GM18519 (cell line): ENCODE data around the gene STAT5A.
"Not testable (repeated sequence)": the region's sequence is repeated elsewhere in the genome, so short reads cannot be mapped to it uniquely, and the experiment has no call there.

Experiments
- ATAC-seq: cut with Tn5 transposase; IDR thresholded peaks from one replicate; pipeline ENCODE4 v1.9.1; 2021; ENCODE audit warnings: mild to moderate bottlenecking, moderate library complexity; ENCODE audit not compliant: unreplicated experiment, low FRiP score

STAT5A gene

DNA sequence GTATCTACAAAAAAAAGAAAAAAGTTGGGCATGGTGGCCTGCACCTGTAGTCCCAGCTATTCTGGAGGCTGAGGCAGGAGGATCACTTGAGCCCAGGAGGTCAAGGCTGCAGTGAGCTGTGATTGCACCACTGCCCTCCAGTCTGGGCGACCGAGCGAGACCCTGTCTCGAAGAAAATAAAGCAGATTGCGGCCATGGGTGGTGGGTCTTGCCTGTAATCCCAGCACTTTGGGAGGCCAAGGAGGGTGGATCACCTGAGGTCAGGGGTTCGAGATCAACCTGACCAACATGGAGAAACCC, 16.7 kb downstream of the STAT5A start:
- ATAC-seq = not testable (repeated sequence)

DNA sequence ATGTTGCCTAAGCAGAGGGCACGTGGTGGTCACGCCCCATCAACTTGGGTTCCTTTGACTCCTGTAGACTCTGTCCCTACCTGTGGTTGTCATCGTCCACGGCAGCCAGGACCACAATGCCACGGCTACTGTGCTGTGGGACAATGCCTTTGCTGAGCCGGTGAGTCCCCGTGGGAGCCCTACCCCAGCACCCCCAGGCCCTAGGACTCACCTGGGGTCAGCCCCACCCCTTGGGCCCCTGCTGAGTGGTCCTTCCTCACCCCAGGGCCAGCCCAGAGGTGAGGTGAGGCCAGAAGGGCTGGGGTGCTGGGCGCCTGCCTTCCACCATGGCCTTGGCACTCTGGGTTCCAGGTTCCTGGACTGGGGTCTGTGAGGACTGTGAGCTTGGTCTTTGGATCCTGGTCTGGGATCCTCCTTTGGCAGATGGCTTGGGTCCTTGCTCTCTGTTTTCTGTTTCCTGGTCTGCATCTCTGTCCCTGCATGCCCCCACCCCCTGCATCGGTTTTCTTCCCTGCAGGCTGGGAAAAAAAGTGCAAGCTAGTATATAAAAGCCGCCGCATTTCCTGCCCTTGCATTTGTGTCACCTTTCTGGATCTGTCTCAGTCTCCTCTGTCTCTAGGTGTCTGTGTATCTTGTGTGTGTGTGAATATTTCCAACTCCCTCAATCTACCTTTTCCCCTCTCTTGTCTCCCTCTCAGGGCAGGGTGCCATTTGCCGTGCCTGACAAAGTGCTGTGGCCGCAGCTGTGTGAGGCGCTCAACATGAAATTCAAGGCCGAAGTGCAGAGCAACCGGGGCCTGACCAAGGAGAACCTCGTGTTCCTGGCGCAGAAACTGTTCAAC, 17.5 kb downstream of the STAT5A start:
- no peak for ATAC-seq

DNA sequence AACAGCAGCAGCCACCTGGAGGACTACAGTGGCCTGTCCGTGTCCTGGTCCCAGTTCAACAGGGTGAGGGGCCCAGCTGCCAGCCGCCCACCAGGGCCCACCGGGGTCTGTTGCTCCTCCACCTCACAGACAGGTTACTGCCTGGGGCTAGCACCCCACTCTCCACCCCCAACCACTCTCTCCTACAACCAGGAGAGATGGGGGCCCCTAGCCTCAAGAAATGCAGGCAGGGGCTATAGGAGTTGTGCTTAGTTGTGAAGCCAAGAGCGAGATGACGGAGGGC, 18.0 kb downstream of the STAT5A start:
- ATAC-seq = no peak

DNA sequence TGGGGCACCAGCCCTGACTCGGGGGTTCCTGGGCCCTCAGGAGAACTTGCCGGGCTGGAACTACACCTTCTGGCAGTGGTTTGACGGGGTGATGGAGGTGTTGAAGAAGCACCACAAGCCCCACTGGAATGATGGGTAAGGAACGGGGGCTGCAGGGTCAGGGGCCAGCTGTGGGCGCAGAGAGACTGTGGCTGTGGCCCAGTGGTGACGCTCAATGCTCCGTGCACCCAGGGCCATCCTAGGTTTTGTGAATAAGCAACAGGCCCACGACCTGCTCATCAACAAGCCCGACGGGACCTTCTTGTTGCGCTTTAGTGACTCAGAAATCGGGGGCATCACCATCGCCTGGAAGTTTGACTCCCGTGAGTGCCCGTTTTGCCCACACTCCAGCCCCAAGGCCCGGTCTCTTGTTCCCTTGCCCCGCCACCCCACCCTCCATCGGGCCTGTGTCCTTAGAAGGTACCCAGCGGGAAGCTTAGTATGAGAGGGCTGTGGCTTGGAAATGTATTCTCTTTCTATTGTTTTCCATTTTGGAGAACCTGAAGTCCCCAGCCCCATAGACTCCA, 19.1 kb downstream of the STAT5A start:
- ATAC-seq = no peak

DNA sequence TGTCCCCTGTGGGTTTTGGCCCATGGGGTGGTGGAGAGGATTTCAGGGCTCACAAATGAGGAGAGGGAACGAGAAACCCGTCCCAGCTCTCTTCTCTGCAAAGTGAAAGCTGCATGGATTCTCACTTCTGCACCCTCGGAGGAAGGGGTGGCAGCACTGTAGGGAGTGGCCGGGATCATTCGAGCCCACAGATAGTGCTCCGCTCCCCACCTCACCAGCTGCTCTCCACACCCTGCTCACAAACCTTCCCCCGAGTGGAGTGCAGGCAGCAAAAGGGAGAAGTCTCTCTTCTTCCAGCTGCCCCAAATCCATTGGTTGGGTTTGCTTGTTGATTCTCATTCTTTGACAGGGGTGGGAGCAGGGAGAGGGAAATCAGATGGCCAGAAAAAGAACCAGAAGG, 20.1 kb downstream of the STAT5A start:
- no peak for ATAC-seq

DNA sequence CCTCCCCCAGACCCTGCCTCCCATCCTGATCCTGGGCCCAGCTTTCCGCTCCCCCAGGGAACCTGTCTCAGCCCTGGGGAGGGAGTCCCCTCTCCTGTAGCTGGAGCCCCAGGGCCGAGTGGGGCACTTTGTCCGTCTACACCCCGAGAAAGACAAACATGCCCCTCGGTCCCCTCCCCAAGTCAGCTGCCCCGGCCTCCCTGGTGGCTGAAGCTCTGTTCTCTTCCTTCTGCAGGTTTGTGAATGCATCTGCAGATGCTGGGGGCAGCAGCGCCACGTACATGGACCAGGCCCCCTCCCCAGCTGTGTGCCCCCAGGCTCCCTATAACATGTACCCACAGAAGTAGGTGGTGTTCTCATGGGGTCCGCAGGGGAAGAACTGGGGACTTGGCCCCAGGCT, 20.8 kb downstream of the STAT5A start:
- ATAC-seq = no peak

DNA sequence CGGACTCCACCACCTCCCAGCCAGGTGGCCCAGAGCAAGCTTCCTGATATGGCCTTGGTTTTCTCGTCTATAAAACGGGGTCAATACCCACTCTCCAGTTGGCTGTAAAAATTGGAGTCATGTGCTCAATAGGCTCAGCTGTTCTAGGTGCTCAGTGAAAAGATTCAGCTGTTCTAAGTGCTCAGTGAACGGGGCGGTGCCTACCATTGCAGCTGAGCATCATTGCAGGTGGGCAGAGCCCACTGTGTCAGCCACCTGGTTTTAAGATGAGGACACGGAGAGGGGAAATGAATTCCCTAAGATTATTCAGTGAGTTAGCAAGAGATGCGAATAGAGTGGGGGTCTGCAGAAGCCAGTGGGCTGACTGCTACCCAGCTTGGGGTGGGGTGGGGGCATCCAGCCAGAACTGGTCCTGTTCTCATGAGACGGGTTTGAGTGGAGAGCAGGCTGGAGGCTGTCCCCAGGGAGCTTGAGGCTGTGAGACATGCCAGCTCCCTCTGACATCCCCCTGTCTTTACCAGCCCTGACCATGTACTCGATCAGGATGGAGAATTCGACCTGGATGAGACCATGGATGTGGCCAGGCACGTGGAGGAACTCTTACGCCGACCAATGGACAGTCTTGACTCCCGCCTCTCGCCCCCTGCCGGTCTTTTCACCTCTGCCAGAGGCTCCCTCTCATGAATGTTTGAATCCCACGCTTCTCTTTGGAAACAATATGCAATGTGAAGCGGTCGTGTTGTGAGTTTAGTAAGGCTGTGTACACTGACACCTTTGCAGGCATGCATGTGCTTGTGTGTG, 21.9 kb downstream of the STAT5A start:
- ATAC-seq = no peak

DNA sequence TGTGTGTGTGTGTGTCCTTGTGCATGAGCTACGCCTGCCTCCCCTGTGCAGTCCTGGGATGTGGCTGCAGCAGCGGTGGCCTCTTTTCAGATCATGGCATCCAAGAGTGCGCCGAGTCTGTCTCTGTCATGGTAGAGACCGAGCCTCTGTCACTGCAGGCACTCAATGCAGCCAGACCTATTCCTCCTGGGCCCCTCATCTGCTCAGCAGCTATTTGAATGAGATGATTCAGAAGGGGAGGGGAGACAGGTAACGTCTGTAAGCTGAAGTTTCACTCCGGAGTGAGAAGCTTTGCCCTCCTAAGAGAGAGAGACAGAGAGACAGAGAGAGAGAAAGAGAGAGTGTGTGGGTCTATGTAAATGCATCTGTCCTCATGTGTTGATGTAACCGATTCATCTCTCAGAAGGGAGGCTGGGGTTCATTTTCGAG, 22.5 kb downstream of the STAT5A start:
- ATAC-seq = no peak

DNA sequence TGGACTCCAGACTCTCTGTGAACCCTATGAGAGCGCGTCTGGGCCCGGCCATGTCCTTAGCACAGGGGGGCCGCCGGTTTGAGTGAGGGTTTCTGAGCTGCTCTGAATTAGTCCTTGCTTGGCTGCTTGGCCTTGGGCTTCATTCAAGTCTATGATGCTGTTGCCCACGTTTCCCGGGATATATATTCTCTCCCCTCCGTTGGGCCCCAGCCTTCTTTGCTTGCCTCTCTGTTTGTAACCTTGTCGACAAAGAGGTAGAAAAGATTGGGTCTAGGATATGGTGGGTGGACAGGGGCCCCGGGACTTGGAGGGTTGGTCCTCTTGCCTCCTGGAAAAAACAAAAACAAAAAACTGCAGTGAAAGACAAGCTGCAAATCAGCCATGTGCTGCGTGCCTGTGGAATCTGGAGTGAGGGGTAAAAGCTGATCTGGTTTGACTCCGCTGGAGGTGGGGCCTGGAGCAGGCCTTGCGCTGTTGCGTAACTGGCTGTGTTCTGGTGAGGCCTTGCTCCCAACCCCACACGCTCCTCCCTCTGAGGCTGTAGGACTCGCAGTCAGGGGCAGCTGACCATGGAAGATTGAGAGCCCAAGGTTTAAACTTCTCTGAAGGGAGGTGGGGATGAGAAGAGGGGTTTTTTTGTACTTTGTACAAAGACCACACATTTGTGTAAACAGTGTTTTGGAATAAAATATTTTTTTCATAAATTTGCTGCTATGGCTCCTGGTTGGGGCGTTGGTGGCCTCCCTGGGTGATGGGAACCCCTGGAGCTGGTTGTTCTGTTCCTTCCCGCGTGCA, 23.1 kb downstream of the STAT5A start:
- no peak for ATAC-seq

DNA sequence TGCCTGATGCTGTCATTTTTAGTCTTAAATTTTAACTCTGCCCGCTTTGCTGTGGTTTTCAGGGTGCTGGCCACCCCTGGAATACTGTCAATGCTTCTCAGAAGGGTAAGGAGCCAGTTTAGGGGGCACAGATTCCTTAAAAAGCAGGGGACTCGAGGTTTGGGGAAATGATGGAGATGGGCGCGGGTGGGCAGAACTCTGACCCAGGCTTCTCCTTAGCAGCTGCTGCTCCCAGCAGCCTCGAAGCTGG, 23.7 kb downstream of the STAT5A start:
- no peak for ATAC-seq

DNA sequence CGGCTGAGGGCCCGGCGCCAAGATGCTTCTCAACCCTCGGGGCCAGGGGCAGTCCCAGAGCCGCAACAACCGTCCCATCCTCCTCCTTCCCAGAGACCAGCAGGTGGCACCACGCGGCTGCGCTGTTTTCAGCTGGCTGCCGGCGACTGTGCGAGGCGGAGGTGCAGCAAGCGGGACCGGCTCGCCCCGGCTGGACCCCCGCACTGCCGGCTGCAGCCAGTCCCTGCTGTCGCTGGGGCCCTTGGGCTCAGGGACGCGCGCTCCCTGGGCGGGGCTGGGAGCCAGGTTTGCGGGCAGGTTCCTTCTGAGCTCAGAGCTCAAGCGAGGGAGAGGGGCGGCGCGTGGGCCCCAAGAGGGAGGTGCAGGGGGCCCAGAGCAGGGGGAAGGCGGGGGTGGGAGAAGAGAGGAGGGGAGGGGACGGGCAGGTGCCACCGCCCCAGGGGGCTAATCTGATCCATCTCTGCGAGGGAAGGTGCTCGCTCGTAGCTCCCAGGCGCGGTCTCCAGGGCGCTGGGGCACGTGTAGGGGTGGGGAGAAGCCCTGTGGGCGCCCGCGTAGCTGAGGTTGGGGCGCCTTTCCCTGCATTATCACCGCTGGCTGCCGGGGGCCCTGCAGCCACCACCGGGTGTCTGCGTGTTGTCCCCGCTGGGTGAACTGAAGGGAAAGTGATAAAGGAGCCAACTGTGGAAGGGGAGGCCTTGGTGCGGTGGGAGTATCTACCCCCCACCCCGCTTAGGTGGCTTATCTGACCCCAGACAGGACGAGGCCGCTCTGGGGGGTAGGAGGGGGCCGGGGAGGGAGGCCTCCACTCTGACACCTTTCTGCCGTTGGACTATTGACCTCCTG, 24.2 kb downstream of the STAT5A start:
- ATAC-seq = no peak

DNA sequence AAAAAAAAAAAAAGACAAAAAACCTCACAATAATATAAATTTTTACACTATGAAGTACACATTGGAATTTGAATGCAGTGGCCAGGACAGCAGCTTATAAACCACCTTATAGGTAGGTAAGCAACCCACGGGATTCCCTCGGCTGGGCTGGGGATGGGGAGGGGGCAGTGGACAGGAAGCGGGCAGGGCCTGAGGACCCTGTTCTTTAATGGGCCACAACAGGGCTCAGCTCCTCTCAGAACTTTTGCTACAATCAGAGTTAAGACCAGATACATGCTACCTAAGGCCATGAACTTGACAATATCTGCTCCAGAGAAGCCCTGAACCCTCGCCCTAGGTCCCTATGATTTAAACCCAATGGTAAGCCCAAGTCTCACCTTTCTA, 25.1 kb downstream of the STAT5A start:
- ATAC-seq = no peak

DNA sequence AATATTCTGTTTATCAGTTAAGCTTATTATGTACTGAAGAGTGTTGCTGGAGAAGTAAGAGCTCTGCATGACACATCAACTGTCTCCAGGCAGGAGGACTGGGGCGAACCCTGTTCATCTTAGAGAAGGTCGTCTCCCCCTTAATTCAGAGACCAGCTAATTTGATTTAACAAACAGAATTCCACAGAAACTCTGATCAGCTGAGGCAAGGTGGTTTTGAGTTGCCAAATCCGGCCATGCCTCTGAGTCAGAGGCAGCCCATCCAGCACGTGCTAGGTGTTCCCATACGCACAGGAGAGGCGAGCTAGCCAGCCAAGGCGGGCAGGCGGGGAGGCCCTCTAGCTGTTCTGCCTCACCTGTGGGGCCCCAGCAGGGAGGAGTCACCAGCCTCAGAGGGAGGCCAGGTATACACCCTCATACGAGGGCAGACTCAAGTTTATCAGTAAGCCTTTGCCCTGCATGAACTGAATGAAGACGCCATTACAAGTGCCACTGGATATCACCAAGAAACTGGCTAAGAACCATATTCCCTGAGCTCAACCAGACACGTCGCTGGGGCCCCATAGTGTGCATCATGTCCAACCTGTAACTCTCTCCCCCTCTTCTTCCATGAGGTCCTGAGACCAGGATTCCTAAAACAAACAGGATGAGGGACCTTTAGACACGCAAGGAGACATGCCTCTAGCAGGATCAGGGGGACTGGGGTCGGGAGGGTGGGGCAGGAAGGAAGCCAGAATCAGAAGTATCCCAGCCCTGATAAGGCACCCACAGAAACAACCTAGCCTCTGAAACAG, 25.7 kb downstream of the STAT5A start:
- ATAC-seq = no peak

DNA sequence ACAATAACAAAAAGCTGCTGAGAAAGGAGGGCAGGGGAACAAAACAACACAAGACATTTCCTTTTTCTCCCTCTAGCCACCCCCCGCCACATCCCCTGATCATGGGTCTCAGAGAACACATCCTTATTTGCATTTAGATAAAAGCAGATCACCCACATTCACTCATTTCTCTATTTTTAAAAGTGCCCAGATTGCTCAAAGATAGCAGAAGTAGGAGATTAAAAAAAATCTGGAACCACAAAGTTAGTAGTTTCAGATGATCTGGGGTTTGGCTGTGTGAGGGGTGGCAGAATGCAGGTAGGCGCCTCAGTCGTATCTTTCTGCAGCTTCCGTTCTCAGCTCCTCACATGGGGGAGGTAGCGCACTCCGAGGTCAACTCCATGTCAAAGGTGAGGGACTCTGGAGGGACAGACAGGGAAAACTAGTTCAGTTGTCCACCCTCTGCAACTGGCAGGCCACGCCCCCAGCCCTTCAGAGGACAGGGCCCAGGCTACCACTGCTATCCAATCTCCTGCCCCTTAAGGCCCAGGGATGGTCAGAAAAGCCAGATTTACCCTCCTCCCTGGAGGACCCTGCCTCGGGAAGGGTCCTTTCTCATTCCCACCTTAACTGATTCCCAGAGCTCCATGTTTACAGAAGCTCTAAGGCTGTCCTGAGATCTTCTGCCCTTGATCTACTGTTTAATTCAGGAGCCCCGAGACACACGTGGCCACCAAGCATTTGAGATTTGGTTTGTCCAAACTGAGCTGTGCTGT, 27.3 kb downstream of the STAT5A start:
- no peak for ATAC-seq

DNA sequence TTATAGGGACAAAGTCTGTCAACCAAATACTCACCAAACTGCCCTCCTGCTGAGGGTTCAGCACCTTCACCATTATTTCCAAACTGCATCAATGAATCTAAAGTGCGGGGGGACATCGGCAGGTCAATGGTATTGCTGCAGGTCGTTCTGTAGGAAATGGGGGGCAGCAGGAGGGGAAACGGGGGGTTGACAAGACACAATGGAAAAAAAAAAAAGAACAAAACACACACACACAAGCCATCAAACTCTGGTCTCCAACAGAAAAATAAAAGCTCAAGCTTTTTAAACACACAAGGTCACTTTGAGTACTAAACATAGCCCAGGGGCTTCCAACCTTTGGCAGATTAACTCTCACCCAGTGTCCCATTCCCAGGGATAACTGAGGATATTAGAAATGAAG, 28.5 kb downstream of the STAT5A start:
- ATAC-seq = no peak

DNA sequence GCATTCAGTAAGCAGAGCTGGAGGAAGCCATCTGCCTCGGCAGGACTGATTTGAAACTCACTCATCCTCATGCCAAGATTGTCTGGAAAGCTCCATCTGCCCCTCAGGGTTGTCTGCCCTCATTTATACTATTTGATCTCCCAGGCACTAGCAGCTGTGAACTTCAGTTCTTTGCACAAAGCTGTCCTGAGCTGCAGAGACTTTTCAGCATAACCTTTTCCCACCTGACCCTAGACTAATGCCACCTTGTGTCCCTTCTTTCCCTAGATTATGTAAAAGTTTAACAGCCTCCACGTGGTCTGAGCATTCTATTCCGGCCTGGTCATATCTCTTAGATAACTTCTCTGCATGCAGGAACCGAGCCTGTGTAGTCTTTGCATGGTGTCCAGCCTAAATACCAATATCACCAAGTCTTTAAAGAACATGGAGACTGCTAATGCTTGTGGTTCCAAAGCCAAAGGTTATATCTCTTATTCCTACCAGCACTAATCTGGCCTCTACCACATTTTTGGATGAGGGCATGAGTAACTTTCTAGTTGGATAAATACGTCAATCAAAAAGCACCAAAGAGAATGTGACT, 29.1 kb downstream of the STAT5A start:
- no peak for ATAC-seq

DNA sequence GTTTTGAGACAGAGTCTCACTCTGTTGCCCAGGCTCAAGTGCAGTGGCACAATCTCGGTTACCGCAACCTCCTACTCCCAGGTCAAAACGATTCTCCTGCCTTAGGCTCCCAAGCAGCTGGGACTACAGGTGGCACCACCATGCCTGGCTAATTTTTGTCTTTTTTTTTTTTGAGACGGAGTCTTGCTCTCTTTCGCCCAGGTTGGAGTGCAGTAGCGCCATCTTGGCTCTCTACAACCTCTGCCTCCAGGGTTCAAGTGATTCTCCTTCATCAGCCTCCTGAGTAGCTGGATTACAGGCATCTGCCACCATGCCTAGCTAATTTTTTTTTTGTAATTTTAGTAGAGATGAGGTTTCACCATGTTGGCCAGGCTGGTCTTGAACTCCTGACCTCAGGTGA, 29.7 kb downstream of the STAT5A start:
- not testable (repeated sequence) for ATAC-seq

DNA sequence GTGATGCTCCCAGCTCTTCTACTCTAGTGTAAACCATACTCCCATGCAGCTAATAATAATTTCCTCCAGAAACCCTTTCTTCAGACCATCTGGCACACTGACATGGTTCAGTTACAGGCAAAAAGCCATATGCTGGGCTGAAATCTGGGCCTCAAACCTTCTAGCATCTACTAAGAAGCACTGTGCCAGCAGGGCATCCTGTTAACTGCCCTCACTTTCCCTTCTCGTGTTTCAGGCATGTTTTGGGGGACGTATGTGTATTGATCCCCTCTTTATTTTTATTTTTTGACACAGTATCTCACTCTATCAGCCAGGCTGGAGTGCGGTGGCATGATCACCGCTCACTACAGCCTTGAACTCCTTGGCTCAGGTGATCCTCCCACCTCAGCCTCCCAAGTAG, 33.3 kb downstream of the STAT5A start:
- no peak for ATAC-seq
